ENCODE data around the gene BRCA2. TPM values are rescaled to one million over a fixed set of nuclear protein-coding genes. Genes with fewer than 3 reads are reported as not detected.

Gene BRCA2
- total and polyA plus RNA-seq, 7 donors: 0.23 to 2.4 (median 0.63) TPM; not detected in 1

DNA sequence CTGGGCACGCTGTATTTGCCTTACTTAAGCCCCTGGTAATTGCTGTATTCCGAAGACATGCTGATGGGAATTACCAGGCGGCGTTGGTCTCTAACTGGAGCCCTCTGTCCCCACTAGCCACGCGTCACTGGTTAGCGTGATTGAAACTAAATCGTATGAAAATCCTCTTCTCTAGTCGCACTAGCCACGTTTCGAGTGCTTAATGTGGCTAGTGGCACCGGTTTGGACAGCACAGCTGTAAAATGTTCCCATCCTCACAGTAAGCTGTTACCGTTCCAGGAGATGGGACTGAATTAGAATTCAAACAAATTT lies 676 bp downstream of the BRCA2 start:
- 0% methylated on average over 13 of the region's 13 CpGs for WGBS, 2 donors

DNA sequence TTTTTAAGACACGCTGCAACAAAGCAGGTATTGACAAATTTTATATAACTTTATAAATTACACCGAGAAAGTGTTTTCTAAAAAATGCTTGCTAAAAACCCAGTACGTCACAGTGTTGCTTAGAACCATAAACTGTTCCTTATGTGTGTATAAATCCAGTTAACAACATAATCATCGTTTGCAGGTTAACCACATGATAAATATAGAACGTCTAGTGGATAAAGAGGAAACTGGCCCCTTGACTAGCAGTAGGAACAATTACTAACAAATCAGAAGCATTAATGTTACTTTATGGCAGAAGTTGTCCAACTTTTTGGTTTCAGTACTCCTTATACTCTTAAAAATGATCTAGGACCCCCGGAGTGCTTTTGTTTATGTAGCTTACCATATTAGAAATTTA lies 1.2 kb downstream of the BRCA2 start:
- Histone ChIP-seq H3K9me3 (no peaks in the 10 kb centered on the region), H3K27ac (peak overlapping the region in 3 of 4 donors; percentile 90 to 93 (median 91)), H3K4me1 (peaks cover 0 to 11% (median 6%) of the 10 kb centered on the region in 4 donors), H3K4me3 (peak overlapping the region in 1 of 4 donors; percentile 87), H3K27me3 (no peaks in the 10 kb centered on the region), H3K36me3 (no peaks in the 10 kb centered on the region)
- TF ChIP-seq POLR2AphosphoS5 (IDR thresholded peaks at IDR 0.05) (no peak), POLR2A (IDR thresholded peaks at IDR 0.05) (no peak), CTCF (IDR thresholded peaks at IDR 0.05) (no peak), EP300 (IDR thresholded peaks at IDR 0.05) (no peak)
- no peak for DNase-seq
- intact Hi-C loops (cut with DNase I): loop anchor here (5.0 kb wide), 2 partner anchors 111 to 164 kb away; partner anchors contain the start of gene N4BP2L1
- 29 to 47% methylated on average over 6 of the region's 6 CpGs for WGBS, 2 donors

More for the DNA sequence above, 676 bp downstream of the BRCA2 start:
- peak overlapping the region; percentile 53 to 90 (median 76) for H3K4me3 ChIP-seq
- intact Hi-C loops (cut with DNase I): loop anchor here (5.0 kb wide), 2 partner anchors 111 to 164 kb away; partner anchors contain the start of gene N4BP2L1
- H3K4me1 ChIP-seq: peaks cover 0 to 11% (median 6%) of the 10 kb centered on the region in 4 donors
- DNase-seq: no peak
- H3K36me3 ChIP-seq: no peaks in the 10 kb centered on the region
- H3K27ac ChIP-seq: peak overlapping the region; percentile 90 to 93 (median 92)
- H3K27me3 ChIP-seq: no peaks in the 10 kb centered on the region
- TF ChIP-seq POLR2A (IDR thresholded peaks at IDR 0.05): no peak
- peak in 1 of 4 donors; percentile 5 for TF ChIP-seq POLR2AphosphoS5 (IDR thresholded peaks at IDR 0.05)
- H3K9me3 ChIP-seq: no peaks in the 10 kb centered on the region

DNA sequence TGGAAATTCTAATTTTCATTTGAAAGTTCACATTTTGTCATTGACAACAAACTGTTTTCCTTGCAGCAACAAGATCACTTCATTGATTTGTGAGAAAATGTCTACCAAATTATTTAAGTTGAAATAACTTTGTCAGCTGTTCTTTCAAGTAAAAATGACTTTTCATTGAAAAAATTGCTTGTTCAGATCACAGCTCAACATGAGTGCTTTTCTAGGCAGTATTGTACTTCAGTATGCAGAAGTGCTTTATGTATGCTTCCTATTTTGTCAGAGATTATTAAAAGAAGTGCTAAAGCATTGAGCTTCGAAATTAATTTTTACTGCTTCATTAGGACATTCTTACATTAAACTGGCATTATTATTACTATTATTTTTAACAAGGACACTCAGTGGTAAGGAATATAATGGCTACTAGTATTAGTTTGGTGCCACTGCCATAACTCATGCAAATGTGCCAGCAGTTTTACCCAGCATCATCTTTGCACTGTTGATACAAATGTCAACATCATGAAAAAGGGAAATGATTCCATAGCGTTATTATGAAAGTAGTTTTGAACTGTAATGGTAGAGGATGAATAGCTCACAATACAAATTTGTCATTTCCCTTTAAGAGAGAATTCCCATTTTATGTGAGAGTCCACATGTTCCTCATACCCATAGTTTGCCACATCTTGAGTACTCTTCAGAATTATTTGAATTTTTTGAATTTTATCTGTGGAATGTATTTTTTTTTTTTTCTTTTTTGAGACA lies 2.6 kb downstream of the BRCA2 start:
- H3K36me3 ChIP-seq: no peaks in the 10 kb centered on the region
- DNase-seq: no peak
- TF ChIP-seq CTCF (IDR thresholded peaks at IDR 0.05): no peak
- no peak for TF ChIP-seq EP300 (IDR thresholded peaks at IDR 0.05)
- no peak overlapping the region for H3K27ac ChIP-seq
- H3K4me1 ChIP-seq: peaks cover 0 to 11% (median 6%) of the 10 kb centered on the region in 4 donors
- intact Hi-C loops (cut with DNase I): loop anchor here (5.0 kb wide), 2 partner anchors 109 to 166 kb away; partner anchors contain the start of gene N4BP2L1
- H3K4me3 ChIP-seq: no peak overlapping the region
- no peaks in the 10 kb centered on the region for H3K27me3 ChIP-seq
- WGBS, 2 donors: 80 to 86% methylated on average over 2 of the region's 2 CpGs
- H3K9me3 ChIP-seq: no peaks in the 10 kb centered on the region

- TF ChIP-seq CTCF (IDR thresholded peaks at IDR 0.05): no peak
- TF ChIP-seq POLR2A (IDR thresholded peaks at IDR 0.05): no peak
- no peak for TF ChIP-seq POLR2AphosphoS5 (IDR thresholded peaks at IDR 0.05)
- TF ChIP-seq EP300 (IDR thresholded peaks at IDR 0.05): no peak
- DNase-seq: no peak
- H3K4me1 ChIP-seq: peaks cover 0 to 6% (median 0%) of the 10 kb centered on the region in 4 donors
- H3K4me3 ChIP-seq: no peak overlapping the region
- no peak overlapping the region for H3K27ac ChIP-seq
- WGBS, 2 donors: 73 to 74% methylated on average over 4 of the region's 4 CpGs
- no peaks in the 10 kb centered on the region for H3K36me3 ChIP-seq
- H3K9me3 ChIP-seq: no peaks in the 10 kb centered on the region
- intact Hi-C loops (cut with DNase I): no loop called here
- no peaks in the 10 kb centered on the region for H3K27me3 ChIP-seq
Observed at GRCh38 chr13:32320528-32320927, 5.2 kb downstream of the BRCA2 start.

DNA sequence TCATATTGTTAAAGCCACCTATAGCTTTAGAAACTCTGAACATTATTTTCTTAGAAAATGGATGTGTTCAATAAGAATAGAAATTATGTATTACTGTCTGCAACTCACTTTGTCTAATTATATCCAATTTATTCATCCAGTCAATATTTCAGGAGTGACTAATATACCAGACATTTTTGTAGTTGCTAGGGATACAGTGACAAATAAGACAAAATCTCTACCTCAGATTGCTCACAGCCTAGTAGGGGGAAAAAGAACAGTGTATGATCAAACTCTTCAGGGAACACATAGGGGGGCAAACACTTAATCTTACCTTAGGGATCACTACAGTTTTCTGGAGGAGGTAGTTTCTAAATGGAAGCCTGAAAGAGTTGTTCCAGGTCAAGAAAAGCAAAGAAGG lies 8.6 kb downstream of the BRCA2 start:
- Histone ChIP-seq H3K36me3 (no peaks in the 10 kb centered on the region), H3K27ac (no peak overlapping the region), H3K27me3 (no peaks in the 10 kb centered on the region), H3K4me1 (no peaks in the 10 kb centered on the region), H3K4me3 (no peak overlapping the region), H3K9me3 (no peaks in the 10 kb centered on the region)
- intact Hi-C loops (cut with DNase I): no loop called here
- DNase-seq: no peak
- TF ChIP-seq POLR2A (IDR thresholded peaks at IDR 0.05) (no peak), CTCF (IDR thresholded peaks at IDR 0.05) (no peak), POLR2AphosphoS5 (IDR thresholded peaks at IDR 0.05) (no peak), EP300 (IDR thresholded peaks at IDR 0.05) (no peak)
